Measurements from ENCODE around the gene CHFR.

Gene CHFR

DNA sequence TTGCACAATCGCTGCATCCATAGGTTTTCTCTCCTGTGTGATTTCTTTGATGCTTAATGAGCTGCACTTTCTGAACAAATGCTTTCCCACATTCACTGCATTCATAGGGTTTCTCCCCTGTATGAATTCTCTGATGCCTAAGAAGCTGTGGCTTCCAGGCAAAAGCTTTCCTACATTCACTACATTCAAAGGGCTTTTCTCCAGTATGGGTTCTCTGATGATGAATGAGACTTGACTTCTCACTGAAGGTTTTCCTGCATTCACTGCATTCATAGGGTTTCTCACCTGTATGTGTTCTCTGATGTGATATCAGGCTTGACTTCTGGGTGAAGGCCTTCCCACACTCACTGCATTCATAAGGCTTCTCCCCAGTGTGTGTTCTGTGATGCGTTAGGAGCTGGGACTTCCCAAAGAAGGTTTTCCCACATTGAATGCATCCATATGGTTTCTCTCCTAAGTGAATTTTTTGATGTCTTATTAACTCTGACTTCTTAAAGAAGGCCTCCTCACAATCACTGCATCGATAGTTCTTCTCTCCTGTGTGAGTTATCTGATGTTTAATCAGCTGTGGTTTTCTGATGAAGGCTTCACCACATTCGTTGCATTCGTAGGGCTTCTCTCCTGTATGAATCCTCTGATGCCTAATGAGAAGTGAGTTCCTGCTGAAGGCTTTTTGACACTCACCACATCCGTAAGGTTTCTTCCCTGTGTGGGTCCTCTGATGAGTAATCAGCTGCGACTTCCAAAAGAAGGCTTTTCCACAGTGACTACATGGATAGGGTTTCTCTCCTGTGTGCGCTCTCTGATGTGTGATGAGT, 38.4 kb upstream of the CHFR start:
- no peak overlapping the region for H3K4me2 ChIP-seq
- TF ChIP-seq, protein P1, sequence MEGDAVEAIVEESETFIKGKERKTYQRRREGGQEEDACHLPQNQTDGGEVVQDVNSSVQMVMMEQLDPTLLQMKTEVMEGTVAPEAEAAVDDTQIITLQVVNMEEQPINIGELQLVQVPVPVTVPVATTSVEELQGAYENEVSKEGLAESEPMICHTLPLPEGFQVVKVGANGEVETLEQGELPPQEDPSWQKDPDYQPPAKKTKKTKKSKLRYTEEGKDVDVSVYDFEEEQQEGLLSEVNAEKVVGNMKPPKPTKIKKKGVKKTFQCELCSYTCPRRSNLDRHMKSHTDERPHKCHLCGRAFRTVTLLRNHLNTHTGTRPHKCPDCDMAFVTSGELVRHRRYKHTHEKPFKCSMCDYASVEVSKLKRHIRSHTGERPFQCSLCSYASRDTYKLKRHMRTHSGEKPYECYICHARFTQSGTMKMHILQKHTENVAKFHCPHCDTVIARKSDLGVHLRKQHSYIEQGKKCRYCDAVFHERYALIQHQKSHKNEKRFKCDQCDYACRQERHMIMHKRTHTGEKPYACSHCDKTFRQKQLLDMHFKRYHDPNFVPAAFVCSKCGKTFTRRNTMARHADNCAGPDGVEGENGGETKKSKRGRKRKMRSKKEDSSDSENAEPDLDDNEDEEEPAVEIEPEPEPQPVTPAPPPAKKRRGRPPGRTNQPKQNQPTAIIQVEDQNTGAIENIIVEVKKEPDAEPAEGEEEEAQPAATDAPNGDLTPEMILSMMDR (conservative IDR thresholded peaks at IDR 0.05; ENCODE audit: low read depth, low read length) = no peak
- no peak overlapping the region for H3K9ac ChIP-seq
- H2AFZ ChIP-seq (ENCODE audit: low read depth) = no peak overlapping the region
- H3K27me3 ChIP-seq (ENCODE audit: insufficient read depth, low read depth) = no peaks in the 10 kb centered on the region
- no peak overlapping the region for H3K4me3 ChIP-seq (IDR thresholded peaks at IDR 0.05; ENCODE audit: insufficient read depth, low read depth, low read length)
- no peaks in the 10 kb centered on the region for H3K36me3 ChIP-seq (ENCODE audit: insufficient read depth)
- H3K27ac ChIP-seq = no peak overlapping the region
- no peaks in the 10 kb centered on the region for H3K79me2 ChIP-seq (ENCODE audit: insufficient read depth, low read depth)
- H4K20me1 ChIP-seq (ENCODE audit: insufficient read depth) = no peaks in the 10 kb centered on the region
- H3K4me1 ChIP-seq (ENCODE audit: low read depth, poor library complexity, severe bottlenecking) = no peaks in the 10 kb centered on the region

DNA sequence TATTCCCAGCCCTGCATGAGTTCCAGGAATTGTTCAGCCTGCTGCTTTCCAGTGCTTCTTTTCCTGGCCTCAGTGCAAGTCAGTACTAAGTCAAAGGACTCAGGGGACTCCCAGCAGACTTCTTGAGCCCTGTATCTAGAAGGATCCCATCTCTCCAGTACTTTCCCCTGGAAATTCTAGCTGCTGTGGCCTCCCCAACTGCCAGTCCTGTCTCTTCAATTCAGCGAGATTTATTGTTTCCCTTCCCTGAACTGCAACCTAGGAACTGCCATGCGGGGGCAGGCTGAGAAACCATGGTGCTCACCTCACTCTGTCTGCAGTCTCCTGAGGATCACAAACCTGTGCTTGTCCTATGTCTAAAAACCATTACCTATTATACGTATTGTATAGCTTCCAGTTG, 37.0 kb upstream of the CHFR start:
- Histone ChIP-seq H3K27me3 (ENCODE audit: insufficient read depth, low read depth) (no peaks in the 10 kb centered on the region), H3K79me2 (ENCODE audit: insufficient read depth, low read depth) (no peaks in the 10 kb centered on the region), H3K27ac (no peak overlapping the region), H3K4me2 (no peak overlapping the region), H3K4me3 (IDR thresholded peaks at IDR 0.05; ENCODE audit: insufficient read depth, low read depth, low read length) (no peak overlapping the region), H3K4me1 (ENCODE audit: low read depth, poor library complexity, severe bottlenecking) (no peaks in the 10 kb centered on the region), H3K9ac (no peak overlapping the region), H2AFZ (ENCODE audit: low read depth) (no peak overlapping the region), H4K20me1 (ENCODE audit: insufficient read depth) (no peaks in the 10 kb centered on the region), H3K36me3 (ENCODE audit: insufficient read depth) (no peaks in the 10 kb centered on the region)
- TF ChIP-seq, protein P1 (conservative IDR thresholded peaks at IDR 0.05; ENCODE audit: low read depth, low read length) = no peak

DNA sequence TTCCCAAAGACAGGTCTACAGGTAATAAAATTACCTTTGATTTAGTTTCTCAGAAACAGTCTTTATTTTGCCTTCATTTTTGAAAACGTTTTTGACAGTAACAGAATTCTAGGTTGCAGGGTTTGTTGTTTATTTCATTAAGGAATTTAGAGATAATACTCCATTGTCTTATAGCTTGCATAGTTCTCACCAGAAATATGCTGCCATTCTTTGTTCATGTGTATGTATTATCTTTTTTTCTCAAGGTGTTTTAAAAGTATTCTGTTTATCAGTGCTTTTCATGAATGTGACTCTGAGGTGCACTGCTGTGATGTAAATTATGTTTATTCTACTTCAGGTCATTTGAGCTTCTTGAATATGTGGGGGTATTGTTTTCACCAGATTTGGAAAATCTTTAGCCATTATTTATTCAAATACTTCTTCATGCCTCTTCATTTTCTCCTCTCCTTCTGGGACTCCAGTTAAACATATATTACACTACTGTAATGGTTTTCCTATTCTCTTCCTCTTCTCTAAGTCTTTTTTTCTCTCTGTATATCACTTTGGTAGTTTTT, 36.0 kb upstream of the CHFR start:
- no peaks in the 10 kb centered on the region for H3K36me3 ChIP-seq (ENCODE audit: insufficient read depth)

DNA sequence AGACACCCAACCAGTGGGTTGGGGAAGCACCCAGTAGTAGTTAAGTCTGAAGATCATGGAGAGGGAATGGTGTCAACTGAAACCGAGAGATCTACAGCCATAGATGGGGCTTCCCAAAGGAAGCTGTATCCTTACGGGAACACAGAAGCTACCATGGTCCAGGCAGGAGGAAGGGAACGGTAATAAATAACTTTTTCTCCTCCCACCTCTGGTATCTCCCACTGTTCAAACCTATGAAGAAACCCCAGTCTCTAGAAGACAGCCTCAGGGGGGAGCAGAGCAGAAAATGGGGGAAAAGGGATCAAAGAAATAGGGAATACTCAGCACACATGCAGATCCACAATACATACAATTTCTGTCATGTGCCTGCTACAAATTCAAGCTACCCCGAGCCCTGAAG, 35.3 kb upstream of the CHFR start:
- TF ChIP-seq, protein P1 (conservative IDR thresholded peaks at IDR 0.05; ENCODE audit: low read depth, low read length) = no peak
- Histone ChIP-seq H3K9ac (no peak overlapping the region), H2AFZ (ENCODE audit: low read depth) (no peak overlapping the region), H3K4me1 (ENCODE audit: low read depth, poor library complexity, severe bottlenecking) (no peaks in the 10 kb centered on the region), H4K20me1 (ENCODE audit: insufficient read depth) (no peaks in the 10 kb centered on the region), H3K79me2 (ENCODE audit: insufficient read depth, low read depth) (no peaks in the 10 kb centered on the region), H3K36me3 (ENCODE audit: insufficient read depth) (no peaks in the 10 kb centered on the region), H3K27me3 (ENCODE audit: insufficient read depth, low read depth) (no peaks in the 10 kb centered on the region), H3K4me2 (no peak overlapping the region), H3K27ac (no peak overlapping the region), H3K4me3 (IDR thresholded peaks at IDR 0.05; ENCODE audit: insufficient read depth, low read depth, low read length) (no peak overlapping the region)

More for the DNA sequence above, 36.0 kb upstream of the CHFR start:
- H3K27me3 ChIP-seq (ENCODE audit: insufficient read depth, low read depth) = no peaks in the 10 kb centered on the region
- H3K79me2 ChIP-seq (ENCODE audit: insufficient read depth, low read depth) = no peaks in the 10 kb centered on the region
- H2AFZ ChIP-seq (ENCODE audit: low read depth) = no peak overlapping the region
- no peak overlapping the region for H3K27ac ChIP-seq
- H3K4me2 ChIP-seq = no peak overlapping the region
- no peak overlapping the region for H3K9ac ChIP-seq
- TF ChIP-seq, protein P1 (conservative IDR thresholded peaks at IDR 0.05; ENCODE audit: low read depth, low read length) = no peak
- H3K4me1 ChIP-seq (ENCODE audit: low read depth, poor library complexity, severe bottlenecking) = no peaks in the 10 kb centered on the region
- H3K4me3 ChIP-seq (IDR thresholded peaks at IDR 0.05; ENCODE audit: insufficient read depth, low read depth, low read length) = no peak overlapping the region
- no peaks in the 10 kb centered on the region for H4K20me1 ChIP-seq (ENCODE audit: insufficient read depth)
